Neural progenitor cell (in vitro differentiated cells): ENCODE measurements around the gene RAD51B.

Experiments used
- EZH2phosphoT487 ChIP-seq: fragments of 200-600 bp; sonication (generic); IDR thresholded peaks from 2 replicates; pipeline ENCODE4 v1.6.1; 2017; ENCODE audit warnings: antibody characterized with exemption
- TF ChIP-seq, protein P1 (sequence below): fragments of 200-600 bp; sonication (generic); IDR thresholded peaks from 2 replicates; pipeline ENCODE4 v1.5.1; 2017; ENCODE audit warnings: antibody characterized with exemption, mild to moderate bottlenecking

DNA sequence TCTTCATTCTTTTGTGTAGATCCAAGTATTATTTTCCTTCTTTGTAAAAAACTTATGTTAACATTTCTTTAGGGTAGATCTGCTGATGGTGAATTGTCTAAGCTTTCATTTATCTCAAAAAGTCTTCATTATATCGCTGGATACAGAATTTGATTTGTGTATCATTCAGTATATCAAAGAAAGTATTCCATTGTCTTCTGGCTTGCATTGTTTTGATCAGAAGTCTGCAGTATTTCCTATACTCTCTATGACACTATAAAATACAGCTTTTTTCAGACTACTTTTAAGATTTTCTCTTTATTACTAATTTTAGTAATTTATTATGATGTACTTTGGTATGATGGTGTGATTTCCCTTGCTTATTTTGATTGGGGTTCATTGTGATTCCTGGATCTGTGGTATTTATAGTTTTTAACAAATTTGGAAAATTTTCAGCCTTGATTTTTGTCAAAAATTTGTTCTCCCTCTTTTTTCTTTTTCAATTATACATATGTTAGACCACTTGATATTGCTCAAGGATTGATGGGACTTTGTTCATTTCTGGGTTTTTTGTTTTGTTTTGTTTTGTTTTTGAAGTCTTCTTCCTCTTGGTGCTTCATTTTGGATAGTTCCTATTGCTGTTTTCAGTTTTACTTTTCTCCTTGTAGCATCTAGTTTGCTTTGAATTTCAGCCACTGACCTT lies 796.8 kb downstream of the RAD51B start:
- TF ChIP-seq, protein P1, sequence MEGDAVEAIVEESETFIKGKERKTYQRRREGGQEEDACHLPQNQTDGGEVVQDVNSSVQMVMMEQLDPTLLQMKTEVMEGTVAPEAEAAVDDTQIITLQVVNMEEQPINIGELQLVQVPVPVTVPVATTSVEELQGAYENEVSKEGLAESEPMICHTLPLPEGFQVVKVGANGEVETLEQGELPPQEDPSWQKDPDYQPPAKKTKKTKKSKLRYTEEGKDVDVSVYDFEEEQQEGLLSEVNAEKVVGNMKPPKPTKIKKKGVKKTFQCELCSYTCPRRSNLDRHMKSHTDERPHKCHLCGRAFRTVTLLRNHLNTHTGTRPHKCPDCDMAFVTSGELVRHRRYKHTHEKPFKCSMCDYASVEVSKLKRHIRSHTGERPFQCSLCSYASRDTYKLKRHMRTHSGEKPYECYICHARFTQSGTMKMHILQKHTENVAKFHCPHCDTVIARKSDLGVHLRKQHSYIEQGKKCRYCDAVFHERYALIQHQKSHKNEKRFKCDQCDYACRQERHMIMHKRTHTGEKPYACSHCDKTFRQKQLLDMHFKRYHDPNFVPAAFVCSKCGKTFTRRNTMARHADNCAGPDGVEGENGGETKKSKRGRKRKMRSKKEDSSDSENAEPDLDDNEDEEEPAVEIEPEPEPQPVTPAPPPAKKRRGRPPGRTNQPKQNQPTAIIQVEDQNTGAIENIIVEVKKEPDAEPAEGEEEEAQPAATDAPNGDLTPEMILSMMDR, result no peak
- TF ChIP-seq EZH2phosphoT487, result no peak
